ENCODE measurements around the gene CFL2.
"Not testable (repeated sequence)": the region's sequence is repeated elsewhere in the genome, so short reads cannot be mapped to it uniquely, and the experiment has no call there.

CFL2 gene

GRCh38 chr14:34701808-34702207, 12.6 kb downstream of the CFL2 start:
- POLR2A ChIA-PET = no interaction called here
- no peak for TF ChIP-seq CTCF (IDR thresholded peaks at IDR 0.05; ENCODE audit: control extremely low read depth, extremely low read depth, low read depth, missing control alignments)
- no peak for DNase-seq (ENCODE audit: extremely low spot score)
- CTCF ChIA-PET = interaction anchor here (1.4 to 1.8 kb wide), 4 partner anchors 8 to 31 kb away, joined by 3 to 6 read pairs (median 5); no protein-coding TSS in a partner anchor

- DNase-seq (ENCODE audit: extremely low spot score) = no peak
- TF ChIP-seq CTCF (IDR thresholded peaks at IDR 0.05; ENCODE audit: control extremely low read depth, extremely low read depth, low read depth, missing control alignments) = no peak
- POLR2A ChIA-PET = no interaction called here
- CTCF ChIA-PET = interaction anchor here (1.0 to 1.8 kb wide), 6 partner anchors 9 to 28 kb away, joined by 3 to 6 read pairs (median 4); no protein-coding TSS in a partner anchor
Observed at GRCh38 chr14:34700622-34701130, 13.7 kb downstream of the CFL2 start.

GRCh38 chr14:34699873-34700621, 14.3 kb downstream of the CFL2 start:
- DNase-seq (ENCODE audit: extremely low spot score) = no peak
- TF ChIP-seq CTCF (IDR thresholded peaks at IDR 0.05; ENCODE audit: control extremely low read depth, extremely low read depth, low read depth, missing control alignments) = no peak
- ChIA-PET POLR2A (interaction anchor here (0.6 to 1.0 kb wide), 2 partner anchors 8 to 172 kb away, joined by 3 to 4 read pairs; no protein-coding TSS in a partner anchor), CTCF (interaction anchor here (1.0 to 2.4 kb wide), 5 partner anchors 10 to 27 kb away, joined by 3 to 7 read pairs (median 4); no protein-coding TSS in a partner anchor)

- POLR2A ChIA-PET; DNase-seq (ENCODE audit: extremely low spot score): not testable (repeated sequence)
- CTCF ChIA-PET = interaction anchor here (0.8 to 1.8 kb wide), 5 partner anchors 19 to 29 kb away, joined by 3 to 11 read pairs (median 3); no protein-coding TSS in a partner anchor
Observed at GRCh38 chr14:34694216-34694615, 20.2 kb downstream of the CFL2 start.

GRCh38 chr14:34693228-34693939, 21.0 kb downstream of the CFL2 start:
- ChIA-PET POLR2A (no interaction called here), CTCF (interaction anchor here (1.6 to 1.8 kb wide), 3 partner anchors 12 to 30 kb away, joined by 5 to 11 read pairs (median 9); no protein-coding TSS in a partner anchor)
- no peak for TF ChIP-seq CTCF (IDR thresholded peaks at IDR 0.05; ENCODE audit: control extremely low read depth, extremely low read depth, low read depth, missing control alignments)
- peak; percentile 24 for DNase-seq (ENCODE audit: extremely low spot score)

- TF ChIP-seq CTCF (IDR thresholded peaks at IDR 0.05; ENCODE audit: control extremely low read depth, extremely low read depth, low read depth, missing control alignments) = no peak
- CTCF ChIA-PET = interaction anchor here (1.6 to 1.8 kb wide), 3 partner anchors 12 to 30 kb away, joined by 5 to 11 read pairs (median 9); no protein-coding TSS in a partner anchor
- DNase-seq (ENCODE audit: extremely low spot score) = no peak
- POLR2A ChIA-PET = no interaction called here
Observed at GRCh38 chr14:34692898-34693227, 21.5 kb downstream of the CFL2 start.
